Mesenchymal stem cell (in vitro differentiated cells and primary cell): ENCODE measurements around the gene PHKB.

Source experiments
- DNase-seq: peaks from one replicate; pipeline ENCODE4 v3.0.0-alpha.2; 2013
- H2AFZ ChIP-seq: one replicate; pipeline ENCODE4 v1.6.1; 2013; ENCODE audit warnings: low read depth, mild to moderate bottlenecking, control low read depth, inconsistent platforms, low read length, moderate library complexity
- H2AK5ac ChIP-seq: 2 replicates; pipeline ENCODE4 v1.6.1; 2013; ENCODE audit warnings: low read length, moderate library complexity, mild to moderate bottlenecking, inconsistent platforms; ENCODE audit not compliant: severe bottlenecking
- H2BK120ac ChIP-seq: one replicate; pipeline ENCODE4 v1.6.1; 2013; ENCODE audit warnings: low read depth, mild to moderate bottlenecking, inconsistent platforms, low read length, moderate library complexity
- H2BK12ac ChIP-seq, 2 experiments: one replicate each; pipeline ENCODE4 v1.6.1; 2013; ENCODE audit warnings: inconsistent platforms in 2 of 2, low read length in 2 of 2, mild to moderate bottlenecking in 2 of 2, moderate library complexity in 2 of 2, control low read depth in 1 of 2
- H2BK15ac ChIP-seq: one replicate; pipeline ENCODE4 v1.6.1; 2013; ENCODE audit warnings: mild to moderate bottlenecking, low read depth, inconsistent platforms; ENCODE audit not compliant: poor library complexity, severe bottlenecking
- H2BK5ac ChIP-seq: 2 replicates; pipeline ENCODE4 v1.6.1; 2013; ENCODE audit warnings: low read depth, mild to moderate bottlenecking, low read length, control low read depth, inconsistent platforms; ENCODE audit not compliant: poor library complexity, severe bottlenecking
- H3K14ac ChIP-seq, 2 experiments: one replicate each; pipeline ENCODE4 v1.6.1; 2013; ENCODE audit warnings: inconsistent platforms in 2 of 2, low read length in 2 of 2, control low read depth in 1 of 2, mild to moderate bottlenecking in 1 of 2, moderate library complexity in 1 of 2
- H3K18ac ChIP-seq, 2 experiments: one replicate each; pipeline ENCODE4 v1.6.1; 2013; ENCODE audit warnings: inconsistent platforms in 2 of 2, low read length in 2 of 2, control low read depth in 1 of 2, low read depth in 1 of 2, mild to moderate bottlenecking in 1 of 2
- H3K23ac ChIP-seq, 2 experiments: one replicate each; pipeline ENCODE4 v1.6.1; 2013; ENCODE audit warnings: inconsistent platforms in 2 of 2, low read length in 2 of 2, mild to moderate bottlenecking in 2 of 2, moderate library complexity in 2 of 2, control low read depth in 1 of 2
- H3K27ac ChIP-seq: 2 replicates; pipeline ENCODE4 v1.5.1; 2013; ENCODE audit warnings: mild to moderate bottlenecking, moderate library complexity, low read length, control low read depth, inconsistent platforms; ENCODE audit not compliant: poor library complexity, severe bottlenecking
- H3K27me3 ChIP-seq, 2 experiments: 2 replicates each; pipeline versions ENCODE4 v1.6.1 to v1.7.0; 2013; ENCODE audit warnings: low read length in 2 of 2, mild to moderate bottlenecking in 2 of 2, moderate library complexity in 2 of 2, control low read depth in 1 of 2, inconsistent platforms in 1 of 2; ENCODE audit not compliant: control insufficient read depth in 1 of 2, insufficient read depth in 1 of 2
- H3K36me3 ChIP-seq, 2 experiments: 2 replicates each; pipeline versions ENCODE4 v1.6.1 to v1.7.0; 2013; ENCODE audit warnings: low read length in 2 of 2, control low read depth in 1 of 2, inconsistent platforms in 1 of 2, low read depth in 1 of 2, mild to moderate bottlenecking in 1 of 2; ENCODE audit not compliant: insufficient read depth in 2 of 2, control insufficient read depth in 1 of 2
- H3K4ac ChIP-seq, 2 experiments: one replicate each; pipeline ENCODE4 v1.6.1; 2013; ENCODE audit warnings: inconsistent platforms in 2 of 2, low read length in 2 of 2, mild to moderate bottlenecking in 2 of 2, moderate library complexity in 2 of 2, control low read depth in 1 of 2, low read depth in 1 of 2
- H3K4me1 ChIP-seq: 2 replicates; pipeline ENCODE4 v1.6.1; 2013; ENCODE audit warnings: low read depth, low read length, control low read depth; ENCODE audit not compliant: control insufficient read depth, insufficient read depth
- H3K4me2 ChIP-seq: 2 replicates; pipeline ENCODE4 v1.6.1; 2013; ENCODE audit warnings: low read length, mild to moderate bottlenecking, inconsistent platforms; ENCODE audit not compliant: poor library complexity, severe bottlenecking
- H3K4me3 ChIP-seq, 2 experiments: 2 replicates each; pipeline versions ENCODE4 v1.5.1 to v1.7.0; 2013; ENCODE audit warnings: low read length in 2 of 2, mild to moderate bottlenecking in 2 of 2, control low read depth in 1 of 2, low read depth in 1 of 2; ENCODE audit not compliant: insufficient read depth in 1 of 2
- H3K79me1 ChIP-seq: replicated peaks from 2 replicates; pipeline ENCODE4 v1.6.1; 2013; ENCODE audit warnings: mild to moderate bottlenecking, control low read depth, low read length, inconsistent platforms; ENCODE audit not compliant: poor library complexity, severe bottlenecking
- H3K9ac ChIP-seq: 2 replicates; pipeline ENCODE4 v1.7.0; 2013; ENCODE audit warnings: mild to moderate bottlenecking, low read length, moderate library complexity
- H3K9me3 ChIP-seq: 2 replicates; pipeline ENCODE4 v1.7.0; 2013; ENCODE audit warnings: mild to moderate bottlenecking, low read length; ENCODE audit not compliant: control insufficient read depth
- H4K8ac ChIP-seq: one replicate; pipeline ENCODE4 v1.6.1; 2013; ENCODE audit warnings: inconsistent platforms, mild to moderate bottlenecking, low read length, moderate library complexity
- H4K91ac ChIP-seq: one replicate; pipeline ENCODE4 v1.6.1; 2013; ENCODE audit warnings: mild to moderate bottlenecking, low read length, inconsistent platforms
- WGBS: methylation state at CpG from one replicate; pipeline ENCODE4 v1.1.7; 2013; ENCODE audit warnings: mixed read lengths; 5-methylcytosine and 5-hydroxymethylcytosine counted together

Gene PHKB

DNA sequence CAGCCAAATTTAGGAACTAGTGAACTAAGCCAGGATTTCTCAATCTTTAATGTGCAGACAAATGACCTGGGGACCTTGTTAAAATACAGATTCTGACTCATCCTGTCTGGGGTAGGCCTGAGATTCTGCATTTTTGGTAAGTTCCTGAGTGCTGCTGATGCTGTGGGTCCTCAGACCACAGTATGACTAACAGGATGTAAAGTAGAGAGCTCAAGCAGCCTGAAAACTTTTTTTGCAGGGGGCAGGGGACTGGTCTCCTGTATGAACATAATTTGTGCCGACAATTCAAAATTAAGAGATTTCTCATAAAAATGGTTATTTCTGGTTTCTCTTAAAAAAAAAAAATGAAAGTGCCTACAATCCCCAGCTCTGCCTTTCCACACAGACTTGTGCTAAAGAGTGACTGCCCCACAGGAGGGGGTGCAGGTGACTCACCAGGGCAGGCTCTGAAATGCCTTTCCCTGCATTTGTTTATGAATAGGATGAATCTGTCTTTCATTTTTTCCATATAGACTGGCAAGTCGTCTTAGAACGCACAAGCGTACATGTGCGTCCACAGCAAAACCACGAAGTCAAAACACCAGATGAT lies 271.5 kb downstream of the PHKB start:
- Histone ChIP-seq H3K27ac (peak overlapping the region; percentile 39), H3K14ac (no peak overlapping the region), H2BK15ac (no peak overlapping the region), H2AK5ac (no peak overlapping the region), H3K4me3 (no peak overlapping the region), H3K18ac (peak overlapping the region in 1 of 2 experiments; percentile 5), H3K27me3 (no peaks in the 10 kb centered on the region), H3K9ac (no peak overlapping the region), H2BK120ac (no peak overlapping the region), H3K4ac (no peak overlapping the region), H2BK5ac (no peak overlapping the region), H3K36me3 (no peaks in the 10 kb centered on the region), H3K79me1 (no peaks in the 10 kb centered on the region), H3K4me1 (peaks cover 9% of the 10 kb centered on the region), H4K91ac (no peak overlapping the region), H3K4me2 (peak overlapping the region; percentile 42), H2BK12ac (no peak overlapping the region), H4K8ac (no peak overlapping the region), H3K23ac (no peak overlapping the region), H2AFZ (no peak overlapping the region), H3K9me3 (no peaks in the 10 kb centered on the region)
- peak; percentile 93 for DNase-seq
- WGBS: 2% methylated on average over 5 of the region's 6 CpGs

DNA sequence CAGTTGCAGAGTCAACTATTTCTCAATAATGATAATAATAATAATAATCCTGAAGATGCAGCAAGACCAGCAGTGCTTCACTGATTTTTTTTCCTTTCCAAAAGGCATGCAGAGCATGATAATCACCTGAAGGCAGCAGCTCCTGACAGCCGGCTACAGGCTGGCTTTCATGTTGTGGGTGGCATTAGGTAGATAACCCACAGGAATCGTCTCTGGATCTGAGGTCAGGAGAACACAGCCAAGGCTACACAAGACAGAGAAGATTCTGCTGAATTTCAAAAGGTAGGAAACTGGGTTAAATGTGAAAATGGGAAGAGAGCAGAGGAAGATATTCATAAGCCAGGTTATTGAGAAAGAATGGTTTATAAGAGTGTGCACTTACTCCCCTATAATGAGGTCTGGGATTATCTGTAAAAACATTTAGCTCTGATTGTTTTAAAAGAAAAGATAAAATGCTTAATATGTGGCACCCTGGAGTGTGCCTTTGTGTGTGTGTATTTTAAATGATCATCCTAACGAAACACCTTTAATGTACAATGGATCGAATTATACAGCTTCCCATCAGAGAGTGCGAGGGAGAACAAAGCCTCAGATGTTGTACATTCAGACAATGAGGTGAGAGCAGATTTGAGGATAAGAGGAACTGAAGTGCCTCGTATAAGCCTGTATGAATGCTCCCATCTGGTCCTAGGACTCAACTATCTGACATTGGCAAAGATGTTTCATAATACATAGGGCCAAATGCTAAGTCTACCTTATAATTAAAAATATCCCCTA lies 273.1 kb downstream of the PHKB start:
- 95% methylated on average over 5 of the region's 6 CpGs for WGBS
- peak overlapping the region in 1 of 2 experiments; percentile 86 for H2BK12ac ChIP-seq
- no peaks in the 10 kb centered on the region for H3K36me3 ChIP-seq
- H3K27me3 ChIP-seq: no peaks in the 10 kb centered on the region
- no peak overlapping the region for H3K18ac ChIP-seq
- no peak overlapping the region for H3K4ac ChIP-seq
- H2AK5ac ChIP-seq: no peak overlapping the region
- no peak overlapping the region for H3K9ac ChIP-seq
- H3K4me1 ChIP-seq: peaks cover 9% of the 10 kb centered on the region
- no peak overlapping the region for H3K14ac ChIP-seq
- no peak for DNase-seq
- no peak overlapping the region for H2AFZ ChIP-seq
- H4K8ac ChIP-seq: no peak overlapping the region
- H3K9me3 ChIP-seq: peaks cover 12% of the 10 kb centered on the region
- H3K4me2 ChIP-seq: no peak overlapping the region
- H3K4me3 ChIP-seq: no peak overlapping the region
- H3K23ac ChIP-seq: no peak overlapping the region
- no peak overlapping the region for H3K27ac ChIP-seq
- no peak overlapping the region for H2BK5ac ChIP-seq
- H4K91ac ChIP-seq: no peak overlapping the region
- H2BK120ac ChIP-seq: no peak overlapping the region
- H3K79me1 ChIP-seq: no peaks in the 10 kb centered on the region
- H2BK15ac ChIP-seq: no peak overlapping the region

DNA sequence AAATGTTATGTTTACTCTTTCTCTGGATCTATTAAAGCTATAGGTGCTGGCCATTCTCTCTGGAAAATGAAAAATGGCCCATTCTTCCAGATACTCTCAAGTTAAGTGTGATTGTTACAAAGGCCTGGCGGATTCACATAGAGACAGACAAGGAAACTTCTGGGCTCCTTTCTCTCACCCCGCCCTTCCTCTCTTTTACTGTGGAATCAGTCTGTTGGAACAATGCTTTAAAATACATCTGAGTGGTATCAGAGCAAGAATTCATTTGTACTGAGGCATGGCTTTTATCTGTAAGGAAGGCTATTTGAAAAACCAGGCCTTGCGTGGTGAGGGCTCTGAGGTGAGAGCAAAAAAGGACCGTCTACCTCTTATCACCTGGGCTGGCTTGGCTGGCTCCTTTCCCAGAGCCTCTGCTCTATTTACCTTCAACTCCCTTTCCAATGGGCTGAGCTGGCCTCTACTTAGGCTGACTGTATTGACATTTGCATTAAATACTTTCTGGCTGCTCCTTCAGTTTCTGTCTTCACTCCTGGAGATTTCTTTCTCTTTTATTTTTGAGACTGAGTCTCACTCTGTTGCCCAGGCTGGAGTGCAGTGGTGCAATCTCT lies 274.0 kb downstream of the PHKB start:
- Histone ChIP-seq H3K14ac (no peak overlapping the region), H4K91ac (no peak overlapping the region), H3K9ac (no peak overlapping the region), H3K9me3 (peaks cover 15% of the 10 kb centered on the region), H3K4ac (peak overlapping the region; percentile 37 to 86), H2AK5ac (no peak overlapping the region), H2BK5ac (no peak overlapping the region), H2AFZ (no peak overlapping the region), H3K36me3 (no peaks in the 10 kb centered on the region), H2BK12ac (no peak overlapping the region), H2BK120ac (no peak overlapping the region), H3K18ac (no peak overlapping the region), H3K27me3 (no peaks in the 10 kb centered on the region), H3K23ac (no peak overlapping the region), H2BK15ac (no peak overlapping the region), H3K79me1 (no peaks in the 10 kb centered on the region), H4K8ac (no peak overlapping the region), H3K4me2 (no peak overlapping the region), H3K4me1 (peaks cover 9% of the 10 kb centered on the region), H3K27ac (no peak overlapping the region), H3K4me3 (no peak overlapping the region)
- no peak for DNase-seq
- WGBS: 87% methylated on average over 3 of the region's 4 CpGs

DNA sequence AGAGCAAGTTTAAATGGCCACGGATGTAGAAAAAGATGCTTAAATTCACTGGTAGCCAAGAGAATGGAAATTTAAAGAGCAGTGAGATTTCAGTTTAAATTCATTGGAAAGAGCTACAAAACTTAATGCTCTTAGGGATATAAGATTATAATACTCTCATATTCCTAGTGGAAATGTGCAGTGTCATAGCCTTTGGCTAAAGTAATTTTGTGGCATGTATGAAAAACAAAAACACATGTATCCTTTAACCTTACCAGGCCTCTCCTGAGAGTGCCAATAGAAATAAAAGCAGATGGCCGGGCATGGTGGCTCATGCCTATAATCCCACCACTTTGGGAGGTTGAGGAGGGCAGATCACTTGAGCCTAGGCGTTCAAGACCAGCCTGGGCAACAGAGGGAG lies 289.2 kb downstream of the PHKB start:
- no peak overlapping the region for H3K27ac ChIP-seq
- no peaks in the 10 kb centered on the region for H3K36me3 ChIP-seq
- H3K23ac ChIP-seq: no peak overlapping the region
- H4K8ac ChIP-seq: no peak overlapping the region
- H3K4me2 ChIP-seq: no peak overlapping the region
- H2AK5ac ChIP-seq: no peak overlapping the region
- no peaks in the 10 kb centered on the region for H3K79me1 ChIP-seq
- no peak overlapping the region for H4K91ac ChIP-seq
- no peak overlapping the region for H2BK15ac ChIP-seq
- no peak for DNase-seq
- 86% methylated on average over 3 of the region's 3 CpGs for whole genome bisulfite sequencing
- no peaks in the 10 kb centered on the region for H3K4me1 ChIP-seq
- no peak overlapping the region for H3K14ac ChIP-seq
- H3K27me3 ChIP-seq: peaks cover 0 to 4% of the 10 kb centered on the region in 2 experiments
- H3K18ac ChIP-seq: no peak overlapping the region
- no peak overlapping the region for H2BK12ac ChIP-seq
- no peak overlapping the region for H3K9ac ChIP-seq
- H3K4ac ChIP-seq: no peak overlapping the region
- H3K4me3 ChIP-seq: no peak overlapping the region
- H2BK120ac ChIP-seq: no peak overlapping the region
- H3K9me3 ChIP-seq: no peaks in the 10 kb centered on the region
- H2AFZ ChIP-seq: no peak overlapping the region
- no peak overlapping the region for H2BK5ac ChIP-seq
